ENCODE data around the gene DPM2. TPM values are rescaled to one million over a fixed set of nuclear protein-coding genes. Genes with fewer than 3 reads are reported as not detected.

Gene DPM2
- polyA plus RNA-seq, 1 donor from 2014 or later, result 44.9 TPM

GRCh38 chr9:127976498-127976897 is 38.8 kb upstream of the DPM2 start:
- peak overlapping the region; percentile 69 to 99 (median 81) for H3K27ac Mint-ChIP-seq
- peaks cover 6% of the 10 kb centered on the region for H3K36me3 Mint-ChIP-seq
- H3K27me3 Mint-ChIP-seq, result no peaks in the 10 kb centered on the region
- peak overlapping the region; percentile 78 to 100 (median 93) for H3K4me3 Mint-ChIP-seq
- H3K4me1 Mint-ChIP-seq, result peaks cover 33 to 58% (median 52%) of the 10 kb centered on the region in 3 donors
- no peaks in the 10 kb centered on the region for H3K9me3 Mint-ChIP-seq

GRCh38 chr9:127975376-127976315 is 38.0 kb upstream of the DPM2 start:
- Mint-ChIP-seq H3K4me1 (peaks cover 36 to 60% (median 56%) of the 10 kb centered on the region in 3 donors), H3K27me3 (no peaks in the 10 kb centered on the region), H3K27ac (peak overlapping the region; percentile 81 to 99 (median 88)), H3K9me3 (no peaks in the 10 kb centered on the region), H3K4me3 (peak overlapping the region; percentile 78 to 100 (median 93)), H3K36me3 (peaks cover 6% of the 10 kb centered on the region)

- Mint-ChIP-seq H3K27me3 (no peaks in the 10 kb centered on the region), H3K36me3 (peaks cover 7% of the 10 kb centered on the region), H3K27ac (peak overlapping the region; percentile 46 to 99 (median 88)), H3K9me3 (no peaks in the 10 kb centered on the region), H3K4me1 (peaks cover 42 to 68% (median 63%) of the 10 kb centered on the region in 3 donors), H3K4me3 (peak overlapping the region; percentile 69 to 100 (median 93))
Measured at GRCh38 chr9:127974769-127975261, 37.2 kb upstream of the DPM2 start.

GRCh38 chr9:127974001-127974768 is 36.5 kb upstream of the DPM2 start:
- H3K36me3 Mint-ChIP-seq, result peaks cover 7% of the 10 kb centered on the region
- H3K4me1 Mint-ChIP-seq, result peaks cover 46 to 75% (median 66%) of the 10 kb centered on the region in 3 donors

GRCh38 chr9:127973169-127974000 is 35.7 kb upstream of the DPM2 start:
- H3K27ac Mint-ChIP-seq, result peak overlapping the region; percentile 88 to 99 (median 96)
- no peaks in the 10 kb centered on the region for H3K27me3 Mint-ChIP-seq
- H3K4me3 Mint-ChIP-seq, result peak overlapping the region; percentile 68 to 96 (median 78)
- H3K9me3 Mint-ChIP-seq, result no peaks in the 10 kb centered on the region
- peaks cover 54 to 83% (median 68%) of the 10 kb centered on the region in 3 donors for H3K4me1 Mint-ChIP-seq
- H3K36me3 Mint-ChIP-seq, result peaks cover 3% of the 10 kb centered on the region

More at GRCh38 chr9:127974001-127974768, 36.5 kb upstream of the DPM2 start:
- Mint-ChIP-seq H3K27ac (peak overlapping the region; percentile 88 to 99 (median 96)), H3K9me3 (no peaks in the 10 kb centered on the region), H3K27me3 (no peaks in the 10 kb centered on the region), H3K4me3 (peak overlapping the region; percentile 68 to 96 (median 79))

GRCh38 chr9:127972236-127972871 is 34.7 kb upstream of the DPM2 start:
- H3K27ac Mint-ChIP-seq, result peak overlapping the region; percentile 96 to 100 (median 99)
- peak overlapping the region; percentile 75 to 96 (median 82) for H3K4me3 Mint-ChIP-seq
- peaks cover 3% of the 10 kb centered on the region for H3K36me3 Mint-ChIP-seq

GRCh38 chr9:127971357-127972235 is 33.9 kb upstream of the DPM2 start:
- no peaks in the 10 kb centered on the region for H3K9me3 Mint-ChIP-seq
- no peaks in the 10 kb centered on the region for H3K27me3 Mint-ChIP-seq
- peaks cover 56 to 92% (median 74%) of the 10 kb centered on the region in 3 donors for H3K4me1 Mint-ChIP-seq
- peak overlapping the region; percentile 75 to 96 (median 91) for H3K4me3 Mint-ChIP-seq
- H3K36me3 Mint-ChIP-seq, result peaks cover 5% of the 10 kb centered on the region
- peak overlapping the region; percentile 98 to 100 (median 99) for H3K27ac Mint-ChIP-seq

More at GRCh38 chr9:127972236-127972871, 34.7 kb upstream of the DPM2 start:
- Mint-ChIP-seq H3K27me3 (no peaks in the 10 kb centered on the region), H3K4me1 (peaks cover 55 to 90% (median 72%) of the 10 kb centered on the region in 3 donors), H3K9me3 (no peaks in the 10 kb centered on the region)

- H3K4me3 Mint-ChIP-seq, result peak overlapping the region; percentile 72 to 96 (median 91)
- H3K27me3 Mint-ChIP-seq, result peaks cover 1% of the 10 kb centered on the region
- H3K27ac Mint-ChIP-seq, result peak overlapping the region; percentile 98 to 100 (median 99)
- H3K4me1 Mint-ChIP-seq, result peaks cover 52 to 87% (median 72%) of the 10 kb centered on the region in 3 donors
- H3K36me3 Mint-ChIP-seq, result peaks cover 5% of the 10 kb centered on the region
- H3K9me3 Mint-ChIP-seq, result no peaks in the 10 kb centered on the region
Measured at GRCh38 chr9:127970401-127971313, 33.0 kb upstream of the DPM2 start.

GRCh38 chr9:127968700-127969383 is 31.2 kb upstream of the DPM2 start:
- H3K4me1 Mint-ChIP-seq, result peaks cover 50 to 86% (median 70%) of the 10 kb centered on the region in 3 donors
- peaks cover 5% of the 10 kb centered on the region for H3K36me3 Mint-ChIP-seq
- H3K9me3 Mint-ChIP-seq, result no peaks in the 10 kb centered on the region
- peak overlapping the region in 3 of 4 donors; percentile 78 to 96 (median 83) for H3K4me3 Mint-ChIP-seq
- peaks cover 1% of the 10 kb centered on the region for H3K27me3 Mint-ChIP-seq
- H3K27ac Mint-ChIP-seq, result peak overlapping the region; percentile 98 to 100 (median 99)

- no peaks in the 10 kb centered on the region for H3K9me3 Mint-ChIP-seq
- H3K27ac Mint-ChIP-seq, result peak overlapping the region; percentile 98 to 100 (median 99)
- peak overlapping the region in 3 of 4 donors; percentile 32 to 78 (median 67) for H3K4me3 Mint-ChIP-seq
- peaks cover 5% of the 10 kb centered on the region for H3K36me3 Mint-ChIP-seq
- peaks cover 1% of the 10 kb centered on the region for H3K27me3 Mint-ChIP-seq
- peaks cover 54 to 85% (median 76%) of the 10 kb centered on the region in 3 donors for H3K4me1 Mint-ChIP-seq
Measured at GRCh38 chr9:127968042-127968441, 30.4 kb upstream of the DPM2 start.

GRCh38 chr9:127967151-127967809 is 29.6 kb upstream of the DPM2 start:
- Mint-ChIP-seq H3K9me3 (no peaks in the 10 kb centered on the region), H3K36me3 (peaks cover 5% of the 10 kb centered on the region), H3K4me3 (peak overlapping the region in 3 of 4 donors; percentile 16 to 78 (median 27)), H3K27me3 (peaks cover 1% of the 10 kb centered on the region), H3K4me1 (peaks cover 59 to 85% (median 80%) of the 10 kb centered on the region in 3 donors), H3K27ac (peak overlapping the region in 2 of 3 donors; percentile 99 to 100)

Data from IgD-negative memory B cell (primary cell).